ENCODE measurements around the gene SRC.

Gene SRC

GRCh38 chr20:37357481-37358365, 11.8 kb downstream of the SRC start:
- CTCF ChIA-PET: no interaction called here
- DNase-seq (ENCODE audit: extremely low spot score): no peak
- TF ChIP-seq LEF1 (IDR thresholded peaks at IDR 0.05; ENCODE audit: borderline replicate concordance) (no peak), CTBP1 (IDR thresholded peaks at IDR 0.05; ENCODE audit: borderline replicate concordance) (no peak), FOXM1 (IDR thresholded peaks at IDR 0.05; ENCODE audit: borderline replicate concordance) (no peak), TARDBP (IDR thresholded peaks at IDR 0.05) (no peak), HDGF (IDR thresholded peaks at IDR 0.05; ENCODE audit: borderline replicate concordance) (no peak), ELF4 (IDR thresholded peaks at IDR 0.05) (no peak), BHLHE40 (IDR thresholded peaks at IDR 0.05; ENCODE audit: borderline replicate concordance) (no peak), NFRKB (IDR thresholded peaks at IDR 0.05) (no peak), L3MBTL2 (conservative IDR thresholded peaks at IDR 0.05) (no peak), SP1 (IDR thresholded peaks at IDR 0.05) (no peak), SUZ12 (IDR thresholded peaks at IDR 0.05) (no peak), ZNF384 (IDR thresholded peaks at IDR 0.05) (no peak), ARNT (IDR thresholded peaks at IDR 0.05) (no peak), FOXK2 (IDR thresholded peaks at IDR 0.05) (no peak), FOXA1 (IDR thresholded peaks at IDR 0.05) (no peak)
- POLR2A ChIA-PET: interaction anchor here (0.8 to 1.0 kb wide), 2 partner anchors 10 to 12 kb away, joined by 3 read pairs; partner anchors contain the start of gene SRC

- TF ChIP-seq CTBP1 (IDR thresholded peaks at IDR 0.05; ENCODE audit: borderline replicate concordance) (no peak), PKNOX1 (IDR thresholded peaks at IDR 0.05) (no peak)
- DNase-seq (ENCODE audit: extremely low spot score): no peak
- POLR2A ChIA-PET: no interaction called here
- CTCF ChIA-PET: no interaction called here
Observed at GRCh38 chr20:37358366-37359150, 12.6 kb downstream of the SRC start.

- no peak for DNase-seq (ENCODE audit: extremely low spot score)
- CTCF ChIA-PET: no interaction called here
- POLR2A ChIA-PET: no interaction called here
- TF ChIP-seq HDGF (IDR thresholded peaks at IDR 0.05; ENCODE audit: borderline replicate concordance) (no peak), SP1 (IDR thresholded peaks at IDR 0.05) (no peak), ARNT (IDR thresholded peaks at IDR 0.05) (no peak), FOXA1 (IDR thresholded peaks at IDR 0.05) (no peak), FOXK2 (IDR thresholded peaks at IDR 0.05) (no peak), PKNOX1 (IDR thresholded peaks at IDR 0.05) (no peak)
Observed at GRCh38 chr20:37359331-37359730, 13.4 kb downstream of the SRC start.

- ChIA-PET POLR2A (no interaction called here), CTCF (no interaction called here)
- DNase-seq (ENCODE audit: extremely low spot score): no peak
- no peak for TF ChIP-seq HDGF (IDR thresholded peaks at IDR 0.05; ENCODE audit: borderline replicate concordance)
- TF ChIP-seq PKNOX1 (IDR thresholded peaks at IDR 0.05): no peak
- no peak for TF ChIP-seq ARNT (IDR thresholded peaks at IDR 0.05)
- no peak for TF ChIP-seq BHLHE40 (IDR thresholded peaks at IDR 0.05; ENCODE audit: borderline replicate concordance)
- TF ChIP-seq FOXK2 (IDR thresholded peaks at IDR 0.05): no peak
- no peak for TF ChIP-seq TARDBP (IDR thresholded peaks at IDR 0.05)
- no peak for TF ChIP-seq FOXA1 (IDR thresholded peaks at IDR 0.05)
- TF ChIP-seq LEF1 (IDR thresholded peaks at IDR 0.05; ENCODE audit: borderline replicate concordance): no peak
- no peak for TF ChIP-seq SUZ12 (IDR thresholded peaks at IDR 0.05)
- TF ChIP-seq FOXM1 (IDR thresholded peaks at IDR 0.05; ENCODE audit: borderline replicate concordance): no peak
- no peak for TF ChIP-seq L3MBTL2 (conservative IDR thresholded peaks at IDR 0.05)
- TF ChIP-seq ZNF384 (IDR thresholded peaks at IDR 0.05): no peak
- no peak for TF ChIP-seq NFRKB (IDR thresholded peaks at IDR 0.05)
Observed at GRCh38 chr20:37359836-37360235, 13.9 kb downstream of the SRC start.

- POLR2A ChIA-PET: no interaction called here
- TF ChIP-seq TARDBP (IDR thresholded peaks at IDR 0.05): no peak
- no peak for DNase-seq (ENCODE audit: extremely low spot score)
- CTCF ChIA-PET: no interaction called here
Observed at GRCh38 chr20:37360391-37361115, 14.6 kb downstream of the SRC start.

GRCh38 chr20:37361336-37361735, 15.4 kb downstream of the SRC start:
- POLR2A ChIA-PET: no interaction called here
- TF ChIP-seq ARNT (IDR thresholded peaks at IDR 0.05) (no peak), ELF4 (IDR thresholded peaks at IDR 0.05) (no peak), ZNF384 (IDR thresholded peaks at IDR 0.05) (no peak), L3MBTL2 (conservative IDR thresholded peaks at IDR 0.05) (no peak), NFRKB (IDR thresholded peaks at IDR 0.05) (no peak), FOXK2 (IDR thresholded peaks at IDR 0.05) (no peak), FOXM1 (IDR thresholded peaks at IDR 0.05; ENCODE audit: borderline replicate concordance) (no peak), SP1 (IDR thresholded peaks at IDR 0.05) (no peak), LEF1 (IDR thresholded peaks at IDR 0.05; ENCODE audit: borderline replicate concordance) (no peak), HDGF (IDR thresholded peaks at IDR 0.05; ENCODE audit: borderline replicate concordance) (no peak), SUZ12 (IDR thresholded peaks at IDR 0.05) (no peak), FOXA1 (IDR thresholded peaks at IDR 0.05) (no peak), TARDBP (IDR thresholded peaks at IDR 0.05) (no peak), BHLHE40 (IDR thresholded peaks at IDR 0.05; ENCODE audit: borderline replicate concordance) (no peak), CTBP1 (IDR thresholded peaks at IDR 0.05; ENCODE audit: borderline replicate concordance) (no peak), PKNOX1 (IDR thresholded peaks at IDR 0.05) (no peak)
- CTCF ChIA-PET: no interaction called here
- no peak for DNase-seq (ENCODE audit: extremely low spot score)
